ENCODE results near the gene PDE3B.
"Not testable (repeated sequence)": the region's sequence is repeated elsewhere in the genome, so short reads cannot be mapped to it uniquely, and the experiment has no call there.

PDE3B gene

DNA sequence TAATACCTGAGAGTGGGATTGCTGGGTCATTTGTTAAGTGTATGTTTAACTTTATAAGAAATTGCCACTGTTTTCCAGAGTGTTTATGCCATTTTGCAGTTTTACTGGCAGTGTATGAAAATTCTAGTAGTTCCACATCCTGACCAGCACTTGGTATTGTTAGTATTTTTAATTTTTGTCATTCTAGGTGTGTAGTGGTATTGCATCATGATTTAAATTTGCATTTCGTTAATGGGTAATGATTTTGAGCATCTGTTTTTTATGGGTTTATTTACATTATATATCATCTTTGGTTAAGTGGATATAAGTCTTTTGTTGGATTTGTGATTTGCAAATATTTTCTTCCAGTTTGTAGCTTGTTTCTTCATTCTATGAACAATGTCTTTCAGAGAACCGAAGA lies 34.7 kb downstream of the PDE3B start:
- no peak overlapping the region for H3K4me3 ChIP-seq (ENCODE audit: low read depth, low read length)
- TF ChIP-seq, protein P1, sequence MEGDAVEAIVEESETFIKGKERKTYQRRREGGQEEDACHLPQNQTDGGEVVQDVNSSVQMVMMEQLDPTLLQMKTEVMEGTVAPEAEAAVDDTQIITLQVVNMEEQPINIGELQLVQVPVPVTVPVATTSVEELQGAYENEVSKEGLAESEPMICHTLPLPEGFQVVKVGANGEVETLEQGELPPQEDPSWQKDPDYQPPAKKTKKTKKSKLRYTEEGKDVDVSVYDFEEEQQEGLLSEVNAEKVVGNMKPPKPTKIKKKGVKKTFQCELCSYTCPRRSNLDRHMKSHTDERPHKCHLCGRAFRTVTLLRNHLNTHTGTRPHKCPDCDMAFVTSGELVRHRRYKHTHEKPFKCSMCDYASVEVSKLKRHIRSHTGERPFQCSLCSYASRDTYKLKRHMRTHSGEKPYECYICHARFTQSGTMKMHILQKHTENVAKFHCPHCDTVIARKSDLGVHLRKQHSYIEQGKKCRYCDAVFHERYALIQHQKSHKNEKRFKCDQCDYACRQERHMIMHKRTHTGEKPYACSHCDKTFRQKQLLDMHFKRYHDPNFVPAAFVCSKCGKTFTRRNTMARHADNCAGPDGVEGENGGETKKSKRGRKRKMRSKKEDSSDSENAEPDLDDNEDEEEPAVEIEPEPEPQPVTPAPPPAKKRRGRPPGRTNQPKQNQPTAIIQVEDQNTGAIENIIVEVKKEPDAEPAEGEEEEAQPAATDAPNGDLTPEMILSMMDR (conservative IDR thresholded peaks at IDR 0.05; ENCODE audit: low read depth, low read length) = no peak
- no peak for DNase-seq (ENCODE audit: low read depth)

DNA sequence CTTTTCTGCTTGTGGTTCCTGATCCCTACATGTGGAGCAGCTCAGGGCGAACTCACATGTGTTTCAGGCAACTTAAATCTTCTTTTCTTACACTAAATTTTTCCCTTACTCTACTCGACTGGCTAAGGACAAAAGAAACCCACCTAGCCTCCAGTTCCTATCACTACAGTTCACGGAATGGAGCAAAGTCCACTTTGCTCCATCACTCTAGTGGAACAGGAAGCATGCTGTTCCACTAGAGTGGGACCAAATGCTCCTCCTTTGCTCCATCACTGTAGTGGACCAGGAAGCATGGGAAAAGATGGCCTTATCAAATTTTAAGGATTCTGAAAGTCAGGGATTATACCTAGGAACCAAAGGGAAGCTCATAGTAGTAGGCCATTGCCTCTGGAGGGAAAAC lies 36.1 kb downstream of the PDE3B start:
- no peak overlapping the region for H3K4me3 ChIP-seq (ENCODE audit: low read depth, low read length)
- TF ChIP-seq, protein P1 (conservative IDR thresholded peaks at IDR 0.05; ENCODE audit: low read depth, low read length) = no peak
- DNase-seq (ENCODE audit: low read depth) = no peak

DNA sequence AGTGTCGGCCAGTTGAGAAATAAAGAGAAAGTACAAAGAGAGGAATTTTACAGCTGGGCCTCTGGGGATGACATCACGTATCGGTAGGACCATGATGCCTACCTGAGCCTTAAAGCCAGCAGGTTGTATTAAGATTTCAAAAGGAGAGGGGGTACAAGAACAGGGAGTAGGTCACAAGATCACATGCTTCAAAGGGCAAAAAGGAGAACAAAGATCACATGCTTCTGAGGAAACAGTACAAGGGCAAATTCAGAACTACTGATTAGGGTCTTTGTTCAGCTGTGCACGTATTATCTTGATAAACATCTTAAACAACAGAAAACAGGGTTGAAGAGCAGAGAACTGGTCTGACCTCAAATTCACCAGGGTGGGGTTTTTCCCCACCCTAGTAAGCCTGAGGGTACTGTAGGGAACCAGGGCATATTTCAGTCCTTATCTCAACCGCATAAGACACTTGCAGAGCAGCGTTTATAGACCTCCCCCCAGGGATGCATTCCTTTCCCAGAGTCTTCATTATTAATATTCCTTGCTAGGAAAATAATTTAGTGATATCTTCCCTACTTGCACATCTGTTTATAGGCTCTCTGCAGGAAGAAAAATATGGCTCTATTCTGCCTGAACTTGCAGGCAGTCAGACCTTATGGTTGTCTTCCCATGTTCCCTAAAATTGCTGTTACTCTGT lies 40.8 kb downstream of the PDE3B start:
- DNase-seq (ENCODE audit: low read depth) = not testable (repeated sequence)

DNA sequence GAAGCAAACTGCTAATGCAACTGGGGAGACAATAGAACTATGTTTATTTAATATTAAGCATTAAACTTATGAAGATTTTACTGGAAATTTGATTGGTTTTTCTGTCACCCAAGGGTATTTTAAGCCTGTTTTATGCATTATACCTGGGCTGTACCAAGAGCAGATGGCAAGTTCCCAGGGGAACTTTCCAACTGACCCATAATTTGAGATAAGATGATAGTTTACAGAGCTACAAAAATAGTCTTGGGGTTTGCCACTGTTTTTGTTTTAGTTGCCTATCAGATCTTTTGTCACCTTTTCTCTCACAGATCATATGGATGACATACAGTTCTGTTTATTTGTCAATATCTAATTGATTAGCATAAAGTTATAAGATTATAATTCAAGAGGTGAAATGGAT lies 43.9 kb downstream of the PDE3B start:
- no peak for DNase-seq (ENCODE audit: low read depth)
- H3K4me3 ChIP-seq (ENCODE audit: low read depth, low read length) = no peak overlapping the region
- TF ChIP-seq, protein P1 (conservative IDR thresholded peaks at IDR 0.05; ENCODE audit: low read depth, low read length) = no peak

More for the DNA sequence above, 40.8 kb downstream of the PDE3B start:
- not testable (repeated sequence) for H3K4me3 ChIP-seq (ENCODE audit: low read depth, low read length)

DNA sequence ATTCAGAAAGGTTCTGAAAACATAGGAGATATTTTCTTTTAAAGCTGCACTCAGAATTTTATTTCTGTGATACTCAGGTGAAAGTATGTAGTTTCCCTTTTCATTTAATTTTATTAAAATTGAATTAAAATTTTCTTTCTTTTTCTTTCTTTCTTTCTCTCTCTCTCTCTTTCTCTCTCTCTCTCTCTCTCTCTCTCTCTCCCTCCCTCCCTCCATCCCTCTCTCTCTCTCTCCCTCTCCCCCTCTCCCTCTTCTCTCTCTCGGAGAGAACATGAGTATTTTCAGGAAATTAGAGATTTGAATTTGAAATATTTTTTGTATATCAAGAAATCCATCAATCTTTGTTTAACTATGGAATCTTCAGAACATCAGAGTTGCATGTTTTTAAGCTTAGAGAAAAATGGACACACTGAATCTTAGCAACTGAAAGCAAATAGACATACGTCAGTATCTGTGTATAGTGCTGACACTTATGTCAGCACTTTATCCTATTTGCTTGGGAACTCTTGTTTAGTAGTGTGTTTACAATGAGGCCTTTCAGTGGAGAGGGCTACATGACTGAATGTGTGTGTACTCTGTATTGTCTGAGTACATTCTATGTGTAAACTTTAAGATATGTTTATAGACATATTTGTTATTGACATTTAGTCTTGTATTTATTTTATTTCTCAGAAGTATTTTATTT lies 44.5 kb downstream of the PDE3B start:
- TF ChIP-seq, protein P1 (conservative IDR thresholded peaks at IDR 0.05; ENCODE audit: low read depth, low read length) = no peak
- no peak for DNase-seq (ENCODE audit: low read depth)
- no peak overlapping the region for H3K4me3 ChIP-seq (ENCODE audit: low read depth, low read length)

DNA sequence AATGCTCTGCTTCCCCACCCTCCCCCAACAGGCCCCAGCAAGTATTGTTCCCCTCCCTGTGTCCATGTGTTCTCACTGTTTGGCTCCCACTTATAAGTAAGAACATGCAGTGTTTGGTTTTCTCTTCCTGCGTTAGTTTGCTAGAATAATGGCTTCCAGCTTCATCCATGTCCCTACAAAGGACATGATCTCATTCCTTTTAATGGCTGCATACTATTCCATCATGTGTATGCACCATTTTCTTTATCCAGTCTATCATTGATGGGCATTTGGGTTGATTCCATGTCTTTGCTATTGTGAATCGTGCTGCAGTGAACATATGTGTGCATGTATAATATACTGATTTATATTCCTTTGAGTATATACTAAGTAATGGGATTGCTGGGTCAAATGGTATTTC lies 52.1 kb downstream of the PDE3B start:
- not testable (repeated sequence) for H3K4me3 ChIP-seq (ENCODE audit: low read depth, low read length); DNase-seq (ENCODE audit: low read depth)

DNA sequence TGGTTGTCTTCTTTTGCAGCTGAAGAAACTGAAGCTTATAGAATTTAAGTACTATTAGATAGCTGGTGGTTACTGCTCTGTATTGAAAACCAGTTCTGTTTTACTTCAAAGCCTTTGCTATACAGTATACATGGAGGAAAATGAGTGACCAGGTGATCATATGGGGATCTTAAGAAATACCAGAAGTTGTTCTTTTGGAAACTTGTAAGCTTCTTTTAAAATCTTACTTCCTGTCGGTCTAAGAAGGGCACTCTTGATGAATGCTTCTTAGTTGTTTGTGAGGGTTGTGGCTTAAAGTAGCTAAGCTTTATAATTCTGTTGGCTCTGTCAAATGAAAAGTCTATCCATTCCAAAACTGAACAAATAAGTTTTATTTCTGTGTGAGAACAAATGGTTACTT lies 55.2 kb downstream of the PDE3B start:
- H3K4me3 ChIP-seq (ENCODE audit: low read depth, low read length) = no peak overlapping the region
- TF ChIP-seq, protein P1 (conservative IDR thresholded peaks at IDR 0.05; ENCODE audit: low read depth, low read length) = no peak
- DNase-seq (ENCODE audit: low read depth) = no peak

DNA sequence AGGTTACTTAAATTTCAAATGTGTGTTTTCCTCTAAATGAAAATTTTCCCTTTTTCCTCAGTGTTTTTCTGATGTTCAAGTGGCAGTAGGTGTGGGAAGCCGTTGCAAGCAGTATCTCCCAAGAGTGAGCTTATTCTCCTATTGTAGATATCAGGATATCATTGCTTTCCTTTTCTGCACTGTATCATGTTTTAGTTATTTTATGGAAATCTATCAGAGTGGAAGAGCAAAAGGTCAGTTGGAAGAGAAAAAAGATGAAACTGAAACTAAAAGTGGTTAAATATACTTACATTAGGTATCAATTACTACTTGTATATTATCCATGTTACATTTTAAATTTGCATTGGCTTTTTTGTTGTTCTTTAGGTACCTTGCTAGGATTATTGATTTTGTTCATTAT lies 57.0 kb downstream of the PDE3B start:
- H3K4me3 ChIP-seq (ENCODE audit: low read depth, low read length) = no peak overlapping the region
- DNase-seq (ENCODE audit: low read depth) = no peak
- TF ChIP-seq, protein P1 (conservative IDR thresholded peaks at IDR 0.05; ENCODE audit: low read depth, low read length) = no peak

Data from choroid plexus epithelial cell (primary cell).